GM12874 (cell line): ENCODE measurements around the gene OSTC.

Experiments
- TF ChIP-seq, protein P1 (sequence below): IDR thresholded peaks from 2 replicates; pipeline ENCODE4 v1.5.1; 2011; ENCODE audit warnings: low read depth, mild to moderate bottlenecking, control low read depth, low read length, moderate library complexity; ENCODE audit not compliant: insufficient read depth

OSTC gene

DNA sequence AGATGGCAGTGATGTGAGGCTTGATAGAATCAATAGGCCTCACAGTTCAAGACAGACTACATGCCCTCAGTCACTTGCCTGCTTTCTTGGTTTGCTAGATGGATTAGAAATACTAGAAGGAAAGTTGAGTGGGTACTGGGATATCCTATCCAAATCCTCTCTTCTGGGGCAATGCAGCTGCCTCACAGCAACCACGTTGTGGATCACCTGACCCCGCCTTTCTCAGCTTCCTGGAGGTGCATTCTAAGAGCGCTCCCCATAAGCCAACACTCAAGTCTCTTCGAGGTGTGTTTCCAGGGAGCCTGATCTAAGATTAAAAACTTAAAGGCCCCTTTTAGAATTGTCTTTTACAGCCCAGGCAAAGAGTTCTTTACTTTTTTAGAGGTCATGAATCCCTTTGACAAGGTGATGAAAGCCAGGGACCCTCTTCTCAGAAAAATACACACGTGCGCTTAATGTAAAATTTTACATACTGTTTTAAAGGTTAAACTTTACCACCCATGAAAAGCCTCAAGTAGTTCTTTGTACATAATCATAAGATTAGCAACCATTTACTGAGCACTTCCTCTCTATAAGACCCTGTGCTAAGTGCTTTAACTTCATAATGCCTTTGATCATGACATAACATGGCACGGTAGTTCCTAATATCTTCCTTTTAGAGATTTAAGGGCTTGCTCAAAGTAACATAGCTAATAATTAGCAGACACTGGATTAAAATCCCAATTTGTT is 30.9 kb upstream of the OSTC start:
- TF ChIP-seq, protein P1, sequence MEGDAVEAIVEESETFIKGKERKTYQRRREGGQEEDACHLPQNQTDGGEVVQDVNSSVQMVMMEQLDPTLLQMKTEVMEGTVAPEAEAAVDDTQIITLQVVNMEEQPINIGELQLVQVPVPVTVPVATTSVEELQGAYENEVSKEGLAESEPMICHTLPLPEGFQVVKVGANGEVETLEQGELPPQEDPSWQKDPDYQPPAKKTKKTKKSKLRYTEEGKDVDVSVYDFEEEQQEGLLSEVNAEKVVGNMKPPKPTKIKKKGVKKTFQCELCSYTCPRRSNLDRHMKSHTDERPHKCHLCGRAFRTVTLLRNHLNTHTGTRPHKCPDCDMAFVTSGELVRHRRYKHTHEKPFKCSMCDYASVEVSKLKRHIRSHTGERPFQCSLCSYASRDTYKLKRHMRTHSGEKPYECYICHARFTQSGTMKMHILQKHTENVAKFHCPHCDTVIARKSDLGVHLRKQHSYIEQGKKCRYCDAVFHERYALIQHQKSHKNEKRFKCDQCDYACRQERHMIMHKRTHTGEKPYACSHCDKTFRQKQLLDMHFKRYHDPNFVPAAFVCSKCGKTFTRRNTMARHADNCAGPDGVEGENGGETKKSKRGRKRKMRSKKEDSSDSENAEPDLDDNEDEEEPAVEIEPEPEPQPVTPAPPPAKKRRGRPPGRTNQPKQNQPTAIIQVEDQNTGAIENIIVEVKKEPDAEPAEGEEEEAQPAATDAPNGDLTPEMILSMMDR: no peak

DNA sequence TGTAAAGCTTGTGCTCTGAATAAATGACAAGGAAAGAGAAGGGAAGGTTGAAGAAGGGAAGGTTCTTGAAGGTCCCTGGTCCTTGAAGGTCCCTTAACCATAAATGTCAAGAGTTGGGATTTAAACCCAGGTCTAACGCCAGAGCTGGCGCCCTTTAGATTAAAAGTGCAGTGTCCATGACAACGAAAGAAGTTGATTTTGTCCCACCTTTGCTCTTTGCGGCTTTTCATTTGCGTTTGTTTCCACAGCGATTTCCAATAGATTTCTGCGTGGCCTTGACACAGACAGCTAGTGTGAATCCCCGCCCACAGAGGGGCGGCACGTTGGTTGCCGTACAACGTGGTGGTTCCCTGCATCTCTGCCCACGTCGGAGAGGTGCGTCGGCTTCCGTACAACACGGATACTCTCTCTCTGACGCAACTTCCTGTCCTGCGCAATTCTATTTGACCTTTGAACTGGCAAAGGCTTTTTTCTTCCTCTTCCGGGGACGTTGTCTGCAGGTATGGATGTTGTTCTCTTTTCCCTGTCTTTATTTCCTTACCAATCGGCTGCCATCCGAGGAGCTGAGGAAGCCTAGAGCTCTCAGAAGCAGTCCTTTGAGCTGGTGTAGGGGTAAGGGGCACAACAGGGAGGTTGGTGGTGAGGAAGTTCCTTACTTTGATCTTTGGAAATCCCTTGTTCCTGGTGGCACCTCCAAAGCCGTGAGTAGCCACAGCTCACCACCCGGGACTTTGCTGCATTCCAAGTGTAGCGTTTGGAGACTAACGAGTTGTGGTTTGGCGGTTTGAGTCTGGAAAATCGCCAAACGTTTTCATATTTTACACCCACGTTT is 30.1 kb upstream of the OSTC start, which contains the start of gene RPL34:
Gene RPL34, plus strand, starts transcription at position 476 of the 832 bp plus-strand sequence. CDS start 1,384 bp downstream, outside the sequence.
- TF ChIP-seq, protein P1: no peak

DNA sequence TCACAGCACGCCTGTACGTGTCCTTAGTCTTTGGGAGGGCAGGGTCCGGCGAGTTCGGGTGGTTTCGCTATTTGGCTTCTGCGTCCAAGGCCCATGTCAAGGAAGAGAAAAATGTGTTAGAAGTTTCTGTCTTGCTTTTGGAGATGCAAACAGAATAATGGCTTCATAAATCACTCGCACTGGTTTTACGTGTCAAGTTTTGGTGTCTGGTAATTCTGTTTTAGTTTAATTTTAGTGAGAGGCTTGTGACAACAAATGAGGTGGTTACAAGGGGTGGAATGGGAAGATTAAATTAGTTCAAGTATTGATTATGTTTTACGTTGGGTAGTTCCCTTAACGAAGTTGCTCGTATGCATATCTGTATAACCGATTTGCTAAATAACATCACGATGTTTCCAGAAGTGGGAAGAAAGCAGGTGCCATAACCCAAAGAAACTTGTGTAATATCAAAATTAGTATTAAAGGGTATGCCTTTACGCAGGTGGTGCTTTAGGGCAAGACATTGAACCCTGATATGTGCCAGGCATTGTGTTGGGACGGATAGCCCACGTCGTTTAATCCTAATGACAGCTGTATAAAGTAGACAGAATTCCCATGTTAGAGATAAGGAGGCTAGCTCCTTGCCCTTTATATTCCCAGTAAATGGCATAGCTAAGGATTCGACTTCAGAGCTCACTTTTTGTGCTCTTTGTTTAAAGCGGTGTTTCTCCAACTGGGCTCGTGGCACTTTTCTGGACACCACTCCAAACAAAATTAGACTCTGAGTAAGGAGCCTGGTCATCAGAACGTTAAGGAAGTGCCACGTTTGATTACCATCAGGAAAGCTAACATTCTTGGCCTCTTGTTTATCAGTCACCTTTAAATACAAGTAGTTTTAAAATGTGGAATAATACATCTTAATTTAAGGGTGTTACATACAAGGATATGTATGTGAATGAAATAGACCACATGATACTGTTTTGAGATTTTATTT is 29.2 kb upstream of the OSTC start:
- TF ChIP-seq, protein P1: no peak

DNA sequence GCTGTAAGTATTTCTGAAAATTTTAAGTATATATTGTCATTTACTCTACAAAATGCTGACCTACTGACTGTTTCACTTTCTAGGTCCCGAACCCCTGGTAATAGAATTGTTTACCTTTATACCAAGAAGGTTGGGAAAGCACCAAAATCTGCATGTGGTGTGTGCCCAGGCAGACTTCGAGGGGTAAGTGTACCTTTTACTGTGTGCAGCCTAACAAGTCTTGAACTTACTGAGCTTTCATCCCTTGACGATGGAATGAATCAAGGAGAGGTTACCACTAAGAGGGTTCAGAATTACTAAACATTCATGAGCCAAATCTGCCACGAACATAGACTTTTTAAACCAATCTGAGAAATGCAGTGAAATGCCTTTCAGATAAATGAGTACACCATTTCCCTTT is 28.4 kb upstream of the OSTC start:
- TF ChIP-seq, protein P1: no peak

DNA sequence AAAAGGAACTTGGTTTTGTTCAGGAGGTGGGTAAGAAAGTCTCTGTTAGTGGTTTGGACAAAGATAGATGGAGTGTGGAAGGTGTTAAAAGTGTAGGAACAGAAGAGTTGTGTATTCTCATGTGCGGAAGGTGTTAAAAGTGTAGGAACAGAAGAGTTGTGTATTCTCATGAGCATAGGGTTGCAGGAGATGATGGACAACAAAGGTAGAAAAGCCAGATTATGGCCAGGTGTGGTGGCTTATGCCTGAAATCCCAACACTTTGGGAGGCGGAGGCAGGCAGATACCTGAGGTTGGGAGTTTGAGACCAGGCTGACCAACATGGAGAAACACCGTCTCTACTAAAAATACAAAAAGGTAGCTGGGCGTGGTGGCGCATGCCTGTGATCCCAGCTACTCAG is 27.6 kb upstream of the OSTC start:
- TF ChIP-seq, protein P1: no peak

DNA sequence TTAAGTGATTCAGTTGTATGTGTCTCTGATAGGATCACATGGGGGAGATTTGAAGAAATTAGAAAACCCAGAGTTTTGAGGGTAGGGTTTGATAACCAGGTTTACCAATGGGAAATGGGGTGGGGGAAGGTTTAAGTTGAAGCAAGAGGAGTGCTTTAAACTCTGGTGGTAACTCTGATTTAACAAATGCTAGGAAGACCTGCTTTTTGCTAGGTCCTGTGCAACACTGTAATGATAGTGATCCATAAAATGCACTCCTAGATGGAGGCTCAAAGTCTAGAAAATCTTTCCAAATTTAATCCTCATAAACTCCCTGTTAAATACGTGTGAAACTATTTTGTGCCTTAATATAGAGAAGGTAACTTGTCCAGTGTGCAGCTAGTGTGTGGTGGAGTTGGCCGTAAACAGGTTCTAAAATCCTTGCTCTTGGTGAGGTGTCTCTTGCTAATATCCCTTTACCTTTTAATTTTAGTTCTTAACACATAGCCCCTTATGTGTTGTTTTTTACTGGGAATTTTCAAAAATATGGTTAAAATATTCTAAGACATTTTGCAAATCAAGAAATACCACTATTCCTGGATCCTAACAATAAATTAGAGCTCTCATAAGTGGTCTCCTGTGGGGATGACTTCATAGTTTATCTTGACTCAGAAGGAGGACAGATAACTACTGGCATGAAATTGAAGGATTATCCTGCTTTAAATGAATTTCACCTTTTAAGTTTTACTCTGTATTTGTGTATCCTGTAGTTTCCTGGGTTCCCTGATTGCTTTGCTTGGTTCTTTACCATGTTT is 25.9 kb upstream of the OSTC start:
- TF ChIP-seq, protein P1: no peak
